ENCODE data around the gene RUSC1.

DNA sequence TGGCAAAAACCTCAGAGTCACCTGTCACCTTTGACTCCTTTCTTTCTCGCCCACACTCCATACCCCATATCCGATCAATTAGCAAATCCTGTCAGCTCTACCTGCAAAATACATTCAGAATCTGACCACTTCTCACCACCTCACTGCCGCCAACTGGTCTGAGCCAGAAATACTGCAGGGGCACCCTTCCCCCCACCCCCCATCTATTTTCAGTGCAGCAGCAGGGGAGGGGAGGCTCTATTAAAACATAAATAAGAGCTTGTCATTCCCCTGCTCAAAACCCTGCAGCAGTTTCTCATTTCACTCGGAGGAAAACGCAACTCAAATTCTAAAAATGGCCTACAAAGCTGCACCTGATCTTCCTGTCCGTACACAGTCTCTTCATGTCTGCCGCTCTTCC, 23.3 kb upstream of the RUSC1 start:
- TF ChIP-seq, protein P1, sequence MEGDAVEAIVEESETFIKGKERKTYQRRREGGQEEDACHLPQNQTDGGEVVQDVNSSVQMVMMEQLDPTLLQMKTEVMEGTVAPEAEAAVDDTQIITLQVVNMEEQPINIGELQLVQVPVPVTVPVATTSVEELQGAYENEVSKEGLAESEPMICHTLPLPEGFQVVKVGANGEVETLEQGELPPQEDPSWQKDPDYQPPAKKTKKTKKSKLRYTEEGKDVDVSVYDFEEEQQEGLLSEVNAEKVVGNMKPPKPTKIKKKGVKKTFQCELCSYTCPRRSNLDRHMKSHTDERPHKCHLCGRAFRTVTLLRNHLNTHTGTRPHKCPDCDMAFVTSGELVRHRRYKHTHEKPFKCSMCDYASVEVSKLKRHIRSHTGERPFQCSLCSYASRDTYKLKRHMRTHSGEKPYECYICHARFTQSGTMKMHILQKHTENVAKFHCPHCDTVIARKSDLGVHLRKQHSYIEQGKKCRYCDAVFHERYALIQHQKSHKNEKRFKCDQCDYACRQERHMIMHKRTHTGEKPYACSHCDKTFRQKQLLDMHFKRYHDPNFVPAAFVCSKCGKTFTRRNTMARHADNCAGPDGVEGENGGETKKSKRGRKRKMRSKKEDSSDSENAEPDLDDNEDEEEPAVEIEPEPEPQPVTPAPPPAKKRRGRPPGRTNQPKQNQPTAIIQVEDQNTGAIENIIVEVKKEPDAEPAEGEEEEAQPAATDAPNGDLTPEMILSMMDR (IDR thresholded peaks at IDR 0.05): no peak
- TF ChIP-seq POLR2A (IDR thresholded peaks at IDR 0.05): no peak

All from uterus (tissue), 2 donors.